NT2/D1 (cell line): ENCODE data around the gene ZNF555.

Source experiments
- SUZ12 ChIP-seq: IDR thresholded peaks from 2 replicates; pipeline ENCODE4 v1.6.1; 2011; ENCODE audit not compliant: insufficient read length, insufficient read depth; ENCODE audit errors: extremely low read depth
- YY1 ChIP-seq: IDR thresholded peaks from 2 replicates; pipeline ENCODE4 v1.6.1; 2011; ENCODE audit not compliant: insufficient read length, insufficient read depth
- ZNF274 ChIP-seq: IDR thresholded peaks from 2 replicates; pipeline ENCODE4 v1.6.1; 2011; ENCODE audit warnings: mild to moderate bottlenecking, low read depth, low read length

DNA sequence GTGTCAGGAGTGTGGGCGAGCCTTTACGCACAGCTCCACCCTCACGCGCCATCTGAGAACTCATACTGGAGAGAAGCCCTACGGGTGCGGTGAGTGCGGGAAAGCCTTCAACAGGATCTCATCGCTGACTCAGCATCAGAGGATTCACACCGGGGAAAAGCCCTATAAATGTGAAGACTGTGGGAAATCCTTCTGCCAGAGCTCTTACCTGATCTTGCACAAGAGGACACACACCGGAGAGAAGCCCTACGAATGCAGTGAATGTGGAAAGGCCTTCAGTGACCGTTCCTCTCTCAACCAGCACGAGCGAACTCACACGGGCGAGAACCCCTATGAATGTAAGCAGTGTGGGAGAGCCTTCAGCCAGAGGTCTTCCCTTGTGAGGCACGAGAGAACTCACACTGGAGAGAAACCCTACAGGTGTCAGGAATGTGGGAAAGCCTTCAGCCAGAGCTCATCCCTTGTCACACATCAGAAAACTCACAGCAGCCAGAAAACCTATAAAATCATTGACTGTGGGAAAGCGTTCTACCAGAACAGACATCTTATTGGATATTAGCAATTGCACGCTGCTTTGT, 6.9 kb upstream of the ZNF555 start:
- TF ChIP-seq ZNF274 (peak; percentile 100), YY1 (no peak), SUZ12 (no peak)
